HG02885 (cell line): Measurements from ENCODE around the gene GAL.

Experiments
- ATAC-seq: cut with Tn5 transposase; IDR thresholded peaks from one replicate; pipeline ENCODE4 v1.9.1; 2021; ENCODE audit warnings: mild to moderate bottlenecking; ENCODE audit not compliant: unreplicated experiment, poor library complexity

Gene GAL

DNA sequence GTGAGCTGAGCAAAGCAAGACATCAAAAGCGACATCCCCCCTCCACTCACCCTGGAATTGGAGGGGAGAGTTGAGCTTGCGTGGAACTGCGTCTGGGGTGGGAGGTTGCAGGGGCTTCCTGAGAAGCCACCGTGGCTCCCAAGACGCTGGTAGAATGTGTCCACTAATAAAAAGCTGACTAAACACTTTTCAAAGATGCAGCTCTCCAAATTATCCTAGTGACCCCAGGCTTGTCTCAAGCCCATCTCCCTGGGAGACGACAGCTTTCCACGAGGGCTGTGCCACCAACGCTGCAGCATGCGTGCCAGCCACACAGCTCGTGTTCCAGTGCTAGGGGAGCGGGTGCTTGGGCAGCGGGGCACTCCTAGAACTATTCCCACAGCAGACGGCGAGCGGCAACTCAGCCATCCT lies 6.3 kb upstream of the GAL start:
- no peak for ATAC-seq

DNA sequence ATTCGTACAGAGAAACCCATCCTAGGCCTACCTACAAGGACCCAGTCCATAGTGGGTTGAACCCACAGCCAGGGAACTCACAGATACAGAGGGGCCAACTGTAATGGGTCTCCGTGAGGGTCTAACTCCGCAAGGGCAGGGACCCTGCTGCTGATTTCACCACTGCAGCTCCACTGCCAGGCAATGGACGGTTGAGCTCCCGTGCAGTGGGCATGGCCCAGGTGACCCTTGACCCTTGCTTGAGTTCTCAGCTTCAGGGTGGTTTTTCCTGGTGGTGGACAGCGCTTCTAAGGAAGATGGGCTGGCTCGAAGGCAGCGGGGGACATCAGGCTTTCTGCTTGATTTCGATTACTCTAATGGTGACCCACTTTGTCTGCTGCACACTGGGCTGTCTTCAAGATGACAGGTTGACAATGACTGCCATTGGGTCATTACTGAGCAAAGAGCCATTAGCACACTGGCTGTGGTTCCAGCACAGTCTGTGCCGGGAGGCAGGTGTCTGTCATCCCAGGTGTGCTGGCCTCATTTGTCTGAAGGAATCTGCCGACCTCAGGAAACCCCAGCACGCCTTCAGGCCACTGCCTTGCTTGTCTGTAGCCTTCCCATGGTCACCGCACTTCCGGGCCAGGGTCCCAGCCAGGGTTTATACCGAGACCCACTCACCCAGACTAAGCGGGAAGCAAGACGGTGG lies 3.7 kb upstream of the GAL start:
- no peak for ATAC-seq

DNA sequence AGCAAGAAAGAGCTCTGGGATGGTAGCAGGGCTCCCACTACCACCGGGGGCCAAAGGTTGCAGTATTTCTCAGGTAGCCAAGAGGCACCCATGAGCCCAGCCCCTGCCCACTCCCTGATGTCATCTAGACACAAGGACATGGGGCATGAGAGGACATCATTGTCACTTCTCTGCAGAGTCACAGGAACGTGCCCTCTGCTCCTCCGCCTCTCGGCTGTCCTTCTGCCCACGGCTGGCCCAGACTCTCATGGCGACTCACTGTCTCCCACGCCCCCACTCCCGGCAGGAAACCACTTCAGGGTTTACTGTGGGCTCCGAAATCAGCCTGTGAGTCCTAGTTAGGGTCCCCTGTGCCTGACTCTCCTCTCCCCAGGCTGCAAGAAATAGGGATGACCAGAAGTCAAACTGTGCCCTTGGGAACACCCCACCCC lies 1.8 kb upstream of the GAL start:
- no peak for ATAC-seq

DNA sequence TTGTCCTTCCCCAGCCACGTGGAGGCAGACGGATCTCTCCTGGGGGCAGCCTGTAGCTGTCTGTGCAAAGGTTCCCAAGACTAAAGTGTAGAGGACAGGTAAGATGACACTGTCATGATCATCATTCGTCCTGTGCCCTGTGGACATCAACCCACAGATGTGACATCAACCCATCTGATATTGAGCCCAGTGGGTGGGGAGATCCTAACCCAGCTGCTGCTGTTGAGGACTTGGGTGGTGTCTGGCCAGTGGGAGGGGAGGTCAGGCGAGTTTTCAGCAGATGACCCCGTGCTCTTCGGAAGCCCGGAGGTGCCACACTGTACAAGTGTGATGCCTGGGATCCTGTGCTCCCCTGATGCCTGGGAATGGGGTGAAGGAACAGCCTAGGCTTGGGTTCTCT lies 1.2 kb upstream of the GAL start:
- no peak for ATAC-seq

DNA sequence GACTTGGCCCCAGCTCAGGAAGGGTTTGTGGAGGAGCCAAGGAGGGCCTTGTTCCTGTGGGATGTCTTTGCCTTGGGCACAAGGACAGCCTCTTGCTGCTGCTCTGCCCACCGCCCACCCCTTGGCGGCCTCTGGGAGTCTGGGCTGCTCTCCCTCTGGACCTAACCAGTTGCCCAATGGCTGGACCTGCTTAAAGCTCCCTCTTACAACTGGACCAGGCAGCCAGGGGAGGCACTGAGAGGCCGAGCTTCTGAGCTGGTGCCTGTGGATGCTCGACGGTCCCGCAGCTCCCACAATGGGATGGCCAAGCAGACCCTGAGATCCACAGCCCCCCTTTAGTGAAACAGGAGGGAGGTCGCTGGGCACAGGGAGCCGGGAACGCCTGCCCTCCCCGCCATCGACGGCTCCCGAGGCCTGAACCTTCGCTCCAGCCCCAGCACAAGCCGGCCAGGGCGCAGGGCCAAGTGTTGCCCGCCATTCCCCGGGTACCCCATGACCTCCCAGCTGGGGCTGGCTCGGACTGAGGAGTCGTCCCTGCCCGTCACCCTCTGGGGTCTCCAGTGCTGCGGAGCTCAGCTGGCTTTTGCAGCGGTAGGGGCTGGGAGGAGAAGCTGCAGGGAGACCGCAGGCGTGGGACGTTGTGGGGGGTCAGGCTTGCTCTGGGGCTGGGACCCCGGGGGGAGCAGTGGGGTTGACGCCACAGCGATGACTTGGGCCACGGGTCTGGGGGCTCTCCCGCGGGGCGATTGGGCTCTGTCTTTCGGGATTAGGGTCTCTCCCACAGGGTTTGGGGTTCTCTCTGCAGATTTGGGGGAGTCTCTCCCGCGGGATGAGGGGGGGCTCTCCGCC lies 584 bp upstream of the GAL start:
- no peak for ATAC-seq

DNA sequence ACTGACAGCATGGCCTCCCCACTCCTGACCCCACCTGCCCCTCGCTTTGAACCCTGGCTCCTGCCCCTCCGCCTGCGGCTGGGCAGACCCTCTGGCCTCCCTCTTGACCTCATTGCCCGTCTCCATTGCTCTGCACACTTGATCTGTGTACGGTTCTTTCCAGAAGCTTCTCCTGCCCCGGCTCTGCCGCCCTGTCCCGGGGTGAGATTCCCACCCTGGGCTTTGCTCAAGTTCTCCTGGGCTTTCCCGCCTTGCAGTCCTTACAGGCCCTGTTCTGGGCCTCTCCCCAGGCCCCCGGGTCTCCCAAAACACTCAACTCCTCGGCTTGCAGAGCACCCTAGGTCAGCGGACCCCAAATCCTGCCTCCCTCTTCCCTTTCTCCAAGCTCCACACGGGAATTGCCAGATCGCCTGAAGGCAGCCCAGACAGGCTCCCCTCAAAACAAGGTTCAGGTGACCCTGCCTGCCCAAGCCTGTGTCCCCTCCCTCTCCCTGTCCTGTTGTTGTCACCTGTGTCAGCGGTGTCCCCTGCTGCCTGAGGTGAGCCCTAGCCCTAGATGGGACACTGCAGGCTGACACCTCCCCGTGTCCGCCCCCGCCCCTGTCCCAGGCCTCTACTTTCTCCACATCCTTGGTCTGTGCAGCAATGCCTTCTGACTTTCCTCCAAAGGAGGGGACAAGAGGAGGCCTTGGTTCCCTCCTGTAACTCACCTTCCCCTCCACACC lies 1.5 kb downstream of the GAL start:
- ATAC-seq, result no peak

DNA sequence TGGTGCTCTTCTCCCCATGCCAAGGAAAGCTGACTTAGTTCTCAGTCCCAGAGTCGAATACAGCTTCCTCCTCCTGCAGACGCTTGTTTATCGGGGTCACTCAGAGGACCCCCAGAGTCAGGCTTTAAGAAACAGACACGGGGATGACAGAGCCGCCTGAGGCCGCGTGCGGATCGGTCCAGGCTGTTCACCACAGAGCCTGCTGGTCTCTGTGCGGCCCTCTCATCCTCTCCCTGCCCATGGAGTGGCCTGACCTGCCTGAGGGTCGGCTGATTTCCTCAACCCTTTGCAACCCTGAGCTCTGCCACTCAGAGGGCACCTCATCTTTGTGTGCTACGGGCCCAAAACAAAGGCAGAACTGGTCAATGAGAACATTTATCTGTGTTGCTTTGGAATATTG lies 2.1 kb downstream of the GAL start:
- no peak for ATAC-seq

DNA sequence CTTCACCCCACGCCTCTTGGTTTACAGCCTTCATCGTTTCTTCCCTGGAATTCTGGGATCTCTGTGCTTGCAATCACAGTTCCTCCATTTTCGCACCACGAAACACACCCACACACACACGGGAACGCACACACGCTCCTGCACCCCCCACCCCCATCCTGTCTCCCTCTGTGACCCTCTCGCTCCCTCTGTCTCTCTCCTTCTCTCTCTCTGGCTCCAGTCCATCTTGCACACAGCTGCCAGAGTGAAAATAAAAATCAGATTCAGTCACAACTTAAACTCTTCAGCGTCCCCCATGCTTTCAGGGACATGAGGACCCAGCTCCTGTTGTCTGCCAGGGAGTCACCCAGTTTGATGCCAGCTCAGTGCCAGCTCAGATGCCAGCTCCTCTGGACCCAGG lies 3.0 kb downstream of the GAL start:
- no peak for ATAC-seq

DNA sequence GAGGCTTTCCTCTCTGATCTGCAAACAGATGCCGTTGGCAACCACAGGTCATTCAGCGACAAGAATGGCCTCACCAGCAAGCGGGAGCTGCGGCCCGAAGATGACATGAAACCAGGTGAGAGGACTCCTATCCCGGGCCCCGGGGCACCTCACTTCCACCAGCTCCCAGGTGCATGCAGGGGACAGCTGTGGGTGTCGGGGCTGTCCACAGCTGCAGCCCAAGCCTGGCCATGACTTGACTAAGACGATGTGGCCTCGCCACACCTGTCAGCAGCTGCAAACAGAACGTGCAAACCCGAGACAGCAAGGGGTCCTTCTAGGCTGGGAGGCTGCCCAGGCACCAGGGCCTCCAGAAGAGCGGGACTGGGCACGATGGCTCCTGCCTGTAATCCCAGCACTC lies 3.6 kb downstream of the GAL start:
- ATAC-seq, result no peak

DNA sequence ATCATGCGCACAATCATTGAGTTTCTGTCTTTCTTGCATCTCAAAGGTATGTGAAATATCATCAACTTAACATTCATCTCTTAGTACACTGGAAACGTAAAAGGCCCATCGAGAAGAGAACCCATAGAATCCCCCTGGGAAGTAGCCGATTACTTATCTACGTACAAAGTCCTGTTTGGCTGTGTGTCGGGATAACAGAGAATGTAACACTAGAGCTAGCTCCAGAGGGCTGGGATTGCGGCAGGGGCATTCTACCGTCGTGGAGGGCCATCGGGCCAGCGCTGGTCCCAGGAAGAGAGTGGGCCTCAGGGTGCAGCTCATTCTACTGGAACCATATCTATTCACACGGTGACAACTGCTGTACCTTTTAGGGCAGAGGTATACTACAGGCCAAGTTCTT lies 4.5 kb downstream of the GAL start:
- ATAC-seq, result no peak

DNA sequence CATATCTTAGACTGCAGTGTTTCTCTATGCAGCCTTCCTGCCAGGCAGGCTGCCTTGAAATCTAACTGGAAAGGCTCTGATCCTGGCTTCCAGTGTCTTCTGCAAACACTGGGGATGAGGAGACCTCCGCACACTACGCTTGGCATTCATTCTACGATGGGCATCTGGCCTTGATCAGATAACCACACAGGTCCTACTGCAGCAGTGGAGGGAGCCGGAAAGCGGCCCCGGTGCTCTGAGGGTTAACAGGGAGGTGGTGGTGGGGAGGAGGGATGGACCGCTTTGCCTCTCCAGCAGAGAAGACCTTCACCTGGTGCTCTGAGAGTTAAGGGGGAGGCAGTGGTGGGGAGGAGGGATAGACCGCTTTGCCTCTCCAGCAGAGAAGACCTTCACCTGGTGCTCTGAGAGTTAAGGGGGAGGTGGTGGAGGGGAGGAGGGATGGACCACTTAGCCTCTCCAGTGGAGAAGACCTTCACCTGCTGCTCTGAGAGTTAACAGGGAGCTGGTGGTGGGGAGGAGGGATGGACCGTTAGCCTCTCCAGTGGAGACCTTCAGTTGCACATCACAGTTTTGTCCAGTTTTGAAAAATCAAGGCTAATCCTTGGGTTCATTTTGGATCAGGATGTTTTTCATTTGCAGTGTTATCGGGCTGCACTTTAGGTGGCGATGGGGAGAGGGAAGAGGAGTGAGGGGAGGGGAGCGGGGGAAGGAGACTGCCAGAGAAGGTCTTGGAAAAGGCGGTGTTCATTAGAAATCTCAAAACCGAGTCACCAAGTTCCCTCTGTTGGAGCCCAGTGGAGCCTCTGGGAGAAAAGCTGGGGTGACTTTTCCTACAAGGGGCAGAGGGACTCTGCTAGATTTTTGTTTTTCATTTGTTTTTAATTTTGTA lies 5.6 kb downstream of the GAL start:
- no peak for ATAC-seq

DNA sequence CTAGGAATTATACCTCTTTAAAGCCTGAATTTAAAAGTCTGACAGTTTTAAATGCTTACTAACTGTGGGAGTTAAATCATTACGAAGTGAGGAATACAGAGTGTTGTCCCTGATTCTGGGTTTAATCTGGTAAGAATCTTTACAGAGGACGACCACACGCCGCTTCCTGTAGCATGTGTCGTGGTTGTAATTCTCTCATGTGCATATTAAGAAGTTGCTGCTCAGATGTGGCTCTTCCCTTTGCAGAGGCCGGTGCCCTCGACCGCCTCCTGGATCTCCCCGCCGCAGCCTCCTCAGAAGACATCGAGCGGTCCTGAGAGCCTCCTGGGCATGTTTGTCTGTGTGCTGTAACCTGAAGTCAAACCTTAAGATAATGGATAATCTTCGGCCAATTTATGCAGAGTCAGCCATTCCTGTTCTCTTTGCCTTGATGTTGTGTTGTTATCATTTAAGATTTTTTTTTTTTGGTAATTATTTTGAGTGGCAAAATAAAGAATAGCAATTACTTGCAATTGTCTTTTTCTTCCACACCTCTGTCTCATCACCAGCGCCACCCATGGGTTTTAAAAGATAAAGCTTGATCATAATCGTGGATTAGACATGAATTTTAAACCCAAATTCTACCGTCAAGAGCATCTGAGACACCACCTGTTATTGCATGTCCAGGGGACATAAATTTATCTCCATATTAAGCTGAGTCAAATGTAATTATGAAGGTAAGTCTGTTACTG lies 6.5 kb downstream of the GAL start:
- no peak for ATAC-seq

DNA sequence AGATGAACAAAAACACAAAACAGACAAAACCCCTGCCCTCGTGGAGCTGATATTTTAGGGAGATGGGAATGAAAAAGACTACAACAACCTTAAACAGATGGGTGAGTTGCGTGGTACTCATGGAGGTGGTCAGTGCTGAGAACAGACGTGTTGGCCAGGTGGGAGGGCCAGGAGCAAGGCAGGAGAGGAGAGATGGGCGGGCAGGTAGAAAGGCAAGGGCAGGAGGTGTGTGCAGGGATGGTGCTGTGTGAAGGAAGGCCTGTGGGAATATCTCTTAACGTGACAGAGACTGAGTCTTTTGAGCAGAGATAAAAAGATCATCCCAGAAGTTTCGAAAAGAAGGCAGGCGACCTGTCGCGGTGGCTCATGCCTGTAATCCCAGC lies 7.0 kb downstream of the GAL start:
- no peak for ATAC-seq

DNA sequence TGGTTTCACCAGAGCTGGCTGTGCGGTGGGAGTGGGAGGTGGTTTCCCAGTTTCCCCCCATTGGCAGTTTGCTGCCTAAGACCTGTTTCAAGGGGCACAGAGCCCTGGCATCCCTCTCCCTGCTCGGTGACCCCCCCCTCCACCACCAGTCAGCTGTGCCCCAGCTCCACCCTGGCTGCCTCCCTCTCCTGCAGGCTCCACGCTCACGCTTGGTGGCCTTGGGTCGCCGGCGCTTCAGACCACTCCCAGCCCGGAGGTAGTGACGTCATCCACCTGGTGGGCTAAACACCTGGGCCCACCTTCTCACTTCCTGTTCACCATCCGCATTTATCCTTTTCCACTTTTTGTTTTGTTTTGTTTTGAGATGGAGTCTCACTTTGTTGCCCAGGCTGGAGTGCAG lies 7.8 kb downstream of the GAL start:
- ATAC-seq, result no peak

DNA sequence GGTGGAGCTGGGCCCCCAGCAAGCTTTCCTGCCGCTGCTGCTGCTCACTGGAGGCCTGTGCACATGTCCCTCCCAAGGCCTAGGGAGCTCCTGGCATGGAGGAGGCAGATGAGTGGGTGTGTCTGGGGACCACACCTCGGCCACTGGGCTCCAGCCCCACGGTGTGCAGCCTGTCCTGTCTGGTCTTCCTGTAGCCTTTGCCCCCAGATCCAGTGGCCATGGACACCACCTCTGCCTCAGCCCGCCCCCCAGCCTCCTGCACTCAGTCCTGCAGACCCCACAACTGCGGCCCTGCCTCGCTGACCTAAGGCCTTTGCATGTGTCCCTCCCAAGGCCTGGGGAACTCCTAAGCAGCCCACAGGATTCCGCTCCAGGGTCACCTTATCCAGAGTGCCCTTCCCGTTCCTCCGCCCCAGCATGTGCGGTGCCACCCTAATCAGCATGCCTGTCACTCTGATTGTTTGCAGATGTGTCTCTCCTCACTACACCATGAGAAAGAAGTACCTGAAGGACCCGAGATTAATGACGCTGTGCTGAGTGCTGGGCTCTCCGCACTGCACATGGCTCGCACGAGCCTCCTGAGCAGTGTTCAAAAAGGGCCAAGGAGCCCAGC lies 8.6 kb downstream of the GAL start:
- no peak for ATAC-seq

DNA sequence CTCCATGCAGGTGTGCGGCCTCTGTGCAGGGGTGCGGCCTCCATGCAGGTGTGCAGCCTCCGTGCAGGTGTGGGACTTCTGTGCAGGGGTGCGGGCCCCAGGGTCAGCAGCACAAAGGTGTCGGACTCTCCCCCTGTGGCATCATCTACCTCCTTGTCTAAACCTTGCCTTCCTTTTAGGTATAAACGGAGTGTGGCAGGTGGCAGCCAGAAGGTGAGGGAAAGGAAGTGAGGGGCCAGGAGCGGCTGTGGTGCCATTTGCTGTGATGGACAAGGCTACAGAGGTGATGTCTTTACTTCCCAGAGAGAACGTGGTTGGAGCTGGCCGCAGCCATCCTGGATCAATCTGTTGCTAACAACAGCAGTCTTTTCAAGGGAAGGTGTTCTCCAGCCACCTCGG lies 9.1 kb downstream of the GAL start:
- no peak for ATAC-seq

DNA sequence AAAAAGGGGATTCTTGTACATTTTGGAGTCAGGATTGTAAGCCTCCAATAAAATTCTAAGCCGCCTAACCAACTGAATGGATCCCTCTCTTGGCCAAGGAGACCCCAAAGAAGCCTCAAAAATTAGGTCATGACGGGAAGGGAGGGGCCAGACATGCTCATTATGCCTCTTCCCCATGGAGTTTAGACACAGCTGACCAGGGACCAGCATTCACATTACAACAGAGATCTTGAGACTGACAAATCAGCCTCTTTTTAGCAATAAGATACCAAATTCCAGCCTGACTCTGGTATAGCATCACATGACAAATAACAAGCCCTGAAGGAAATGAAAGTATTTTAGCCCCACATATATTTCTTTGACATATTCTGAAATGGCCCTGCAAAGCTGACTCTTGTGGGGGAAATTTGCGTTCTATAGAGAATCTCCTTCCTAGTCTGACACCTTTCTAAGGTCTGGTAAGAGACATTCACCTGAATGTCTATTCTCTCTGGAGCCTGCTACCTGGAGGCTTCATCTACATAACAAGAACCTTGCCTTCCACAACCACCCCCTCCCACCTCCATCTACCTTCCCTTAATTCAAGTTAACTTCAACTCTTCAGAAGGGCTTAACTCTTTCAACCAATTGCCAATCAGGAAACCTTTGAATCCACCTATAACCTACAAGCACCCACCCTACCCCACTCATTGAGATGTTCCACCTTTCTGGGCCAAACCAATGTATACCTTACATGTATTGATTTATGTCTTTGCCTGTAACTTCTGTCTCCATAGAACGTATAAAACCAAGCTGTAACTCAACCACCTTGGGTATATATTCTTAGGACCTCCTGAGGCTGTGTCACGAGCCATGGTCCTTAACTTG lies 10.3 kb downstream of the GAL start:
- ATAC-seq, result no peak

DNA sequence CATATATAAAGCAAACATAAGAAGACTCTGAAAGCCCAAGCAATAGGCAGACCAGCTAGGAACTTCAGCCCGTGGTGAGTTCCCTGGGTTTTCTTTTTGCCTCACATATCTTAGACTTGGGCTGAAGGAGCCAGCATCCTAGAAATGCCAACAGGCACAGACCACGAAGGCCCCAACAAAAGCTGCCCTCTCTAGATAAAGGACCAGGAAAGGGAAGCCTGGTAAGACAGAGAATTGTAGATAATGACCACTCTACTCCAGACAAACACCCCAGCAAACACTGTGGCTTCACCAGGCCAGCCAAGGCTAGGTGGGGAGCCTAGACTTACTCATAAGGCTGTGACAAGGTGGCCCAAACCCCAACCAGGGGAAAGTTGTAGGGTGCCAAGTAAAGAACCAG lies 11.2 kb downstream of the GAL start:
- ATAC-seq, result no peak
